Stimulated activated CD4-positive, alpha-beta T cell treated with anti-CD3 and anti-CD28 coated beads, Interleukin-15, amount 100 ng/mL, for 48 hours (primary cell): Measurements from ENCODE around the gene KCNT1.

Experiments
- DNase-seq, 2 donors: peaks; one replicate each; pipeline ENCODE4 v3.0.0-alpha.2; 2020; ENCODE audit warnings: low read depth in 2 of 2

Gene KCNT1

DNA sequence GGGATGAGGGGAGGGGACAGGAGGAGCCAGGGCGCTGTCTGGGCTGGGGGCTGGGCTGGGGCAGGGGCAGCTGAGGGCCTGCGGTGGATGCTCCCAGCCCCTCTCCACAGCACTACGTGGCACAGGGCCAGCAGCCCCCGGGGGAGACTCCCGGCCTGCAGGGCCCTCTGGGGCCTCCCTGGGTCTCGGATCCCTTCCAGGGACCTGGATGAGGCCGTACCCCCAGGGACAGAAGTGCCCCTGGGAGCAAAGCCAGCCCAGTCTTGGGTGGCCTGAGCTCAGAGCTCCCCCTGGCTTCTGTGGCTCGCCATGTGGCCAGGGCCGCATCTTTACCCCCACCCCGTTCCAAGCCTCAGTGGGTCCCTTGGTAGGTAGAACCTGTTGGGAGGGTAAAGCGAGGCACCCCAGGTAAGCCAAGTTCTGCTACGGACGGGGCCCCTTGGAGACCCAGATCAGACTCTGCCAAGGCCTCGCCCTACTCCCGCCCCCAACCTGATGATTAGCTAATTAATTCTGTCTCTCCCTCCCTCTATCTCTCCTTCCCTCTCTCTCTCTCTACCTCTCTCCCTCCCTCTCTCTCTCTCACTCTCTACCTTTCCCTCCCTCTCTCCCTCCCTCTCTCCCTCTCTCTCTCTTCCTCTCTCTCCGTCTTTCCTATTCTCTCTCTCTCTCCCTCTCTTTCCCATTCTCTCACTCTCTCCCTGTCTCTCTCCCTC, 24.3 kb downstream of the KCNT1 start:
- no peak for DNase-seq

GRCh38 chr9:135727257-135727875, 25.4 kb downstream of the KCNT1 start:
- no peak for DNase-seq

- no peak for DNase-seq
Measured at GRCh38 chr9:135728436-135729110, 26.6 kb downstream of the KCNT1 start.

- no peak for DNase-seq
Measured at GRCh38 chr9:135729480-135729879, 27.5 kb downstream of the KCNT1 start.

DNA sequence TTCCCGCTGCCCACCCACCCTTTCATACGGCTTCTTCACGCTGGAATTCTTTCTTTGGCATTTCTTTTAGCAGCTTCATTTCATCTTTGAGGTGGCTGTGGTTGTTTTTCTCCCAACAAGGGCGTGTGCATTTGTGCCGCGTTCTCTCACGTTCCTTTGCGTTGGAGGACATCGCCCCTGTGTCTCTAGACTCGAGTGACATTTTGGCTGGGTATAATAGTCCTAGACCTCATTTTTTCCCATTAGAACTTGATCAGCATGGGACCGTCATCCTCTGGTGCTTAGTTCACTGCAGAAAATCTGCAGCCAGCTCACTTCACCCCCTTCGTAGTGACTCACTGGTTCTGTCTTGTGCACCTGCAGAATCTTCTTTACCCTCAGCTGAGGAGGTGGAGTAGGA, 29.5 kb downstream of the KCNT1 start:
- no peak for DNase-seq

DNA sequence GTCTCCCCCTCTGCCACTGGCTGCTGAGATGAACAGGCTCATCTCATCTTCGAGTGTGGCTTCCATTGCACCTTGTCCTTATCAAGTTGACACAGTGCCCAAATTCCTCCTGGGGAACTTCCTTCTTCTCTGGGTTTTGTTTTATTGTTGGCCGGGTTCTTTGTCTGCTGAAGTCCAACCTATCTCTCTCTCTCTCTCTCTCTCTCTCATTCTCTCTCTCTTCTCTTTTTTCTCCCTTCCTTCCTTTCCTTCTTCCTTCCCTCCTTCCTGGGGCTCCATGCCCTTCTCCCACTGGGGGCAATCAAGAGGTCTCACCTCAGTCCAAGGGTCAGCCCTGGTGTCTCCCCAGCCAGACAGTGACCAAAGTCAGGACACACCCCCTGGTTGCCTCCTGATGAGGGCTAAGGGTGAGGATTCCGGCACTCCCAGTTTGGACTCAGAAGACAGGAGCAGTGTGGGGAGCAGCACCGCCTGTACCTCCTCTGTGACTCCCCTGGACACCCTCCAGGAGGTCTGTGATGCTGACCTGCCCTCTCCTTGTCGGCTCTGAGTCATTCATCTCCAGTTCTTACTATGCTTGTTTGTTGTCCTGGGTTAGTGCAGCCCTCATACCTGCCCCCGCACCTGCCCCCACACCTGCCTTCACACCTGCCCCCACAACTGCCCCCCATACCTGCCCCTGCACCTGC, 30.7 kb downstream of the KCNT1 start:
- DNase-seq, result no peak

GRCh38 chr9:135734616-135735144, 32.7 kb downstream of the KCNT1 start:
- DNase-seq, result no peak

DNA sequence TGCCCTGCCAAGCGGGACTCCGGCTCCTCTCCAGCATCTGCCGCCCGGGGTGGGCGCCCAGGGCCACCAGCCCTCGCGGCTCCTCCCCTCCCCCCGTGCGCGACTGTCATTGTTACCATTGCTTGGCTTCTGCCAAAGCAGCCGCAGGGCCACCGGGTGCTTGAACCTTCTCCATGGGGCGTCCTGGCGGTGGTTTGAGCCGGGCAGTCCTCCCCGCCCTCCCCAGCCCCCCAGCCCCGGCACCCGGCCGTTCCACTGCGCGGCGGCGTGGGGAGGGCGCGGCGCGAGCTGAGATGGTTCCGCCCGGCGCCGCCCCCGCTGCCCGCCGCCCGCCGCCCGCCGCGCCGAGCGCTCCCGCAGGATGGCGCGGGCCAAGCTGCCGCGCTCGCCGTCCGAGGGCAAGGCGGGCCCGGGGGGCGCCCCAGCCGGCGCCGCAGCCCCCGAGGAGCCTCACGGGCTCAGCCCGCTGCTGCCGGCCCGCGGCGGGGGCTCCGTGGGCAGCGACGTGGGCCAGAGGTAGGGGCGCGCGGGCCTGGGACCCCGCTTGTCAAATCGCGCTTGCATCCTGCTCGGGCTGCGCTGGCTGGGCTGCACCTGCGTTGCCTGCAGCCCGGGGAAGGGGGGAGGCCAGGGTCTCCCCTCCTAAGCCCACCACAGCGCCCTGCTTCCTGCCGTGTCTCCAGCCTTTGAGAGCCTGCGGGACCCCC, 34.4 kb downstream of the KCNT1 start:
- DNase-seq, result no peak

DNA sequence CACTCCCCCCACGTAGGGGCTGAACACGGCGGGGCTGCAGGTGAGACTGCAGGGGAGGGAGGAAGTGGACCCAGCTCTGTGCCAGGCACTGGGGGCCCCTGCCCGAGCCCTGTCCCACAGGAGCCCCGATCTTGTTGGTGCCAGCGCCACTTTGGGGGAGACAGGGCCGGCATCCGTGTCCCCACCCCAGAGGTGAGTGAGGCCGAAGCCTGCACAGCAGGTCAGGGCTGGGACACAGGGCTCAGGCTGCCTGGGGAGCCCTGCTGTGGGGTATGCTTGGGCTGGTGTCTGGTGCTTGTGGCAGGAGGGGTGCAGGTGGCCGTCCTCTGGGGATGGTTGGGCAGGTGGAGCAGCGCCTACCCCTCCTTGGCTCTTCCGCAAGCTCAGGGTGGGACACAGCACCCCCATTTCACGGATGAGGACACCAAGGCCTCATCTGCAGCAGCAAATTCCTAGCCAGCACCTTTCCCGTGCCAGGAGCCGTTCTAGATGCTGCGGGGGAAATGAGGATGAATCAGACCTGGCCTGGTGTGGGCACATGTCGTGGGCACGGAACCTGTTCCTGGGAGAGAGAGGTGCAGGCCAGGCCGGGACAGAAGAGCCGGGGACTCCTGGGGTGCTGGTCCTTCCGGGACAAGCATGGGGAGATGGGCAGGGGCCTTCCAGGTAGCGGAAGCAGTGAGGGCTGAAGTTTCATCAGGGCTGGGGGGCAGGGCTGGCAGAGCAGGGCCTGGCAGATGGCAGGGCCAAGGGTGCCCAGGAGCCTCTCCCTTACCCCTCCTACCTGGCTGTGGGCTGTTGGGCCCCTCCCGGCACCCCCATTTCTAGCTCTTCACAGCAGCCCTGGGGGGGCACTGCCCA, 35.2 kb downstream of the KCNT1 start:
- DNase-seq, result no peak

DNA sequence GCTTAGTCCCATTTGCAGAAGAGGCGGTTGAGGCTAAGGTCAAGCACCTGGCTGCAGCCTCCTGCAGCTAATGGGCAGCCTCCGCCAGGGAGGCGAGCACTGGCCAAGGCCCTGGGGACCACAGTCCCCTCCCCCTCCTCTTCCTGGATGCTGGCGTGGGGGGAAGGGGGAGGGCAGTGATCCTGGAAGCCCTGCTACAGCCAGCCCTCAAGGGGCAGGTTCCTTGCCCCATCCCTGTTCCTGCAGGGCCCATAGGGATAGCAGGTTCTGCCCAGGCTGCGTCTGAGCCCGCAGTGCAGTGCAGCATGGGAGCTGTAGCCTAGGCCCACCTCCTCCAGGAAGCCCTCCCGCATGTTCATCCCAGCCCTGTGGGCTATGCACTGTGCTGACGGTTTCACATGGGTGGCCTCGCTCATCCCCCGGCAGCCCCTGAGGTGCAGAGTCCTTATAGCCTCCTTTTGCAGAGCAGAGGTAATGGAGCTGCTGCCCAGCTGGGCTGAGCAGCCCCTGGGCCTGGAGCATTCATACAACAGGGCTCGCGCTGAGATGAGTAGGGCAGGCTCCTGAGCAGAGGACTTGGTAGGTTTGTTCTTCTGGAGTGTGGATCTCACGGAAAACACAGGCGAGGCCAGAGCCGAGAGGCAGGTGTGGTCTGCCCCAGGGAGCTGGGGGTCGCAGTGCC, 36.0 kb downstream of the KCNT1 start:
- no peak for DNase-seq

DNA sequence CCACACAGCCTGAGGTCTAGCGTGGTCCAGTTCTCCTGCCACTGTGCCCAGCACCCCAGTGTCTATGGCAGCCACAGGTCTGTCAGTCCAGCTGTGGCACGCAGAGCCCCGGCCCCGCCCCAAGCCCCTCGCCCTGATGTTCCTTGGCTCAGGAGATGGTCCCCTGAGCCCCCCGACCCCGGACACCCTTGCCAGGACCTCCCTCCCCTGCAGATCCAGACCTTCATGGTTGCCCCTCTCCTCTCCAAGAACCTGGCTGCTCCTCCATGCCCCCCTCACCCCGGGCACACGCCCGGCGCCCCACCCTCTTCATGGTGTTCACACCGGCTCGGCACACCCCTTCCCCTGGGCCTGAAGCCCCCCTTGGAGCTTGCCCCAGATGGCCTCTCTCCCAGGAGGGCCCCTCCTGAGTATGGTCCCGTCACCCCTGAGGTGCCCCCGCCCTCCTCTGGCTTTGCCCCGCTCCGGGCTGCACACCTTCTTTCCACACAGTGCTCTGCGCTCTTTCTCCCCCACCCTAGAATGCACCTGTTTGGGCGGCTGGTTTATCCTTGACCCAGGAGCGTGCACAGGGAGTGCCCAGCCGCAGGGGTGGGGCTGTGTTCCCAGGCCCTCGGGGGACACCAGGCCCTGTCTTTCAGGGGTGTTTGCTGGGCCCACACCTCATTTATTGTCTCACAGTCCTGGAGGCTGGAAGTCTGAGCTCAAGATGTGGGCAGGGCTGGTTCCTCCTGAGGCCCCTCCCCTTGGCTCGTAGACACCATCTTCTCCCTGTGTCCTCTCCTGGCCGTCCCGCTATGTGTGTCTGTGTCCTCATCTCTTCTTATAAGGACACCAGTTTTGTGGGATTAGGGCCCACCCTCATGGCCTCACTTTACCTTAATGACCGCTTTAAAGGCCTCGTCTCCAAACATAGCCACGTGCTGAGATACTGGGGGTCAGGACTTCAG, 37.6 kb downstream of the KCNT1 start:
- no peak for DNase-seq

DNA sequence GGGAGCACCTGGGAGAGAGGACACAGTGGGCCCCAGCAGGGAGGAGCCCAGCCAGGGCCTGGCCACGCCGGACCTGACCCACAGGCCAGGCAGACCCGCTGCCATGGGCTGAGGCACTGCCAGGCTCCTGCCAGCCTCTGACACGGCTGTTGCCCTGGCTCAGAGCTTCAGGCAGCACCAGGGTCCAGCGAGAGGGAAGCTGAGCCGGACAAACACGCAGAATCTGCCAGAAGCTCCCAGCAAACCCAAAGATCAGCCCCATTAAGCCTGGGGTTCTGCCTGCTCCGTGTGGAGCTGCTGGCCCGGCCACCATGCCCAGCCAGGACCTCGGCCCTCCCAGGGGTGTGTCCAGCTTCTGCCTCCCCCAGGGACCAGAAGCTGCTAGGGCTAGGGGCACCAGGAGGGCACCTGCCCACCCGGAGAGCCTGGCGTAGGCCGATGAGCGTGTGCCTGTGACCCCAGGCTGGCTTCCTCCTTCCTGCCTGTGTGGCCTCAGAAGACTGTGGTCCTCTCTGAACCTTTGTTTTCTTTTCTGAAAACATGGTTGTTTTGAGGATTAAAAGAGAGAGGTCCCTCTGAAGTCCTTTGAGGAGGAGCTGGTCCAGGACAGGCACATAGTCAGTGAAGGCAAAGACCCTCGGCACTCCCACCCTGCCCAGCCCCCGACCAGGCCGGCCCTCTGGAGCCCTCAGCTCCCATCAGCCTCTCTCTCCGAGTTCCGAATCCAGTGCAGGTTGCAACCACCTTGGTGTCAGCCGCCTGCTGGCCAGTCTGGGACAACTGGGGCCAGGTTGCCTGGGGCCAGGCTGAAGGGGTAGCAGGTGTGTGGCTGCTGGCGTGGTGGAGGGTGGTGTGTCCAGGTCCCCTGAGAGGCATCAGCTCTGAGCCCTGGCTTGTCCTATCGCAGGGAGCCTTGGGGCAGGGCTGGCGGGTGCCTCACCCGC, 39.6 kb downstream of the KCNT1 start:
- no peak for DNase-seq

- DNase-seq, result no peak
Measured at GRCh38 chr9:135743021-135743420, 41.0 kb downstream of the KCNT1 start.

DNA sequence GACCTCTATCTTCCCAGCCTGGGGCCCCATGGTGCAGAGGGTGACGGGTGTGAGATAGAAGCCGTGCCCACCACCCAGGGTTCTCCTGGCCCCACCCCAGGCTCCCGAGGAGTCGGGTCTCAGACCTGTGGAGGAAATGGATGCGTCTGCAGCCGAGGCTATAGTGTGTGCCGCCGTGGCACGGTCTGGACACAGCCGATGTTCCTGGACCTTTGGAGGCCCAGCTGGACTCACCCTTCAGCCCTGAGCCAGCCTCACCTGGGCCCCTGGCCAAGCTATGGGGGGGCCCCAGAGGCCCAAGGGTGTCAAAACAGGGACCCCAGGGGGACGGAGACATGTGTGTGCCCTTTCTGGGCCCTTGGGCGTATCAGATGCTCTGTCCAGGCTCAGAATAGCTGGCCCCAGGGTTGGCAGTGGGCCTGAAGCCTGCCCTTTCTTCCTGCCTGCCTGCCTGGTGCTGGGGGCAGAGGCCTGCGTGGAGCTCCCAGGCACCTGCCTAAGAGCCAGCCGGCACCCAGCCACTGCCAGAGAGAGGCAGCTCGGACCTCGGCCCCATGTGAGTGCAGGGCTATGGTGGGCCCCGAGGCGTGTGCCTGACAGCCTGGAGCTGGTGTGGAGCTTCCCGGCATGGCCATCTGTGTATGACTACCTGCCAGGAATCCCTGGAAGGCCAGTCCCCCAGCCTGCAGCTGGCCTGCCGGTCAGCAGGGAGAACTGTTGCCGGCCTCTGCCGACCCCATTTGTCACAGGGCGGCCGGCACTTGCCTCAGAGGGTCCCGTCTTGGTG, 41.8 kb downstream of the KCNT1 start:
- no peak for DNase-seq

DNA sequence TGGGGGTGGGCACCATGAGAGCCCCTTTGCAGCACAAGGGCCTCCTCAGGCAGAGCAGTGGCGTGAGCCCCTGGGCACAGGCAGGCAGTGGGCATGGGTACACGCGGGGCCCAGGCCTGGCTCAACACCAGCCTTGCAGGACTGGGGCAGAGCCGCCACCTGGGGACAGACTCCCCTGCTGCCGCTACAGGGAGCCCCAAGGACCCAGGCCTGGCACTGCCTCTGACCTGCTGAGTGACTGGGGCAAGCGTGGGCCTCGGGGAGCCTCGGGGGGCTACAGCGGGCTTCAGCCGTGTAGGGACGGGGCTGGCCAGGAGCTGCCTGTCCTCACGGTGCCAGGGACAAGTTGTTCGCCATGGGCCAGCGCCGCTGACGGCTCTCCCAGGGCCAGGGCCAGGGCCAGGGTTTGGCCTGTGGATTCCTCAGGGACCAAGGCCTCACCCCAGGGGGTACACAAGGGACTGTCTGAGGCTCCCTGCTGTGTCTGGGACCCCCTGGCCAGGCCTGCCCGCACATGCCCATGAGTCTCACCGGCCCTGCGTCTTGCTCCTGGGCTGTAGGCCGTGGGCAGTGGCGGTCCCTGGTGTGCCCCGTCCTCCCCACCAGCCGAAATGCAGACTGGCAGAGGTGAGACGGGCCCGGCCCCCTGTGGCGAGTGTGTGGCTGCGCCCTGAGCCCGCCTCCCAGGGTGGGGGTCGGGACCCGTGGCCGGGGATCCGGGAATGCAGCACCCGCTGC, 42.5 kb downstream of the KCNT1 start:
- DNase-seq, result no peak

DNA sequence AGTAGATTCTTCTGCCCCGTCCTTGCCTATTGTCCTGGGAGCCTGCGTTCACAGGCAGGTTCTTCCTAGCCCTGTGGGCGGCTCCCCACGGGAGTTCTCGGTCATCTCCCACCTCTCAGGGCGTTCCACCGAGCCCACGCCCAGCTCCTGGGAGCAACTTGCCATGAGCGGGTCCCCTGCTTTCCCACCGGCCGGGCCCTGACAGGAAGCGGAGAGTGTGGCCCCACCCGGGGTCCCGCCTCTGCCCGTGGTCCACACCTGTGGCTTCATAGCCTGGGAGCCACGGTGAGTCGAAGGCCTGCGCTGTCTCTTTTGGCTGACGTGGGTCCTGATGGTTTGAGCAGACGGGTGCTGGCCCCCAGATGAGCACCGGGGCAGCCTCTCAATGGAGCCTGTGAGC, 43.2 kb downstream of the KCNT1 start:
- DNase-seq, result no peak
